Heart right ventricle (tissue), 16 donors: Measurements from ENCODE around the gene CZIB. TPM values are rescaled to one million over a fixed set of nuclear protein-coding genes. Genes with fewer than 3 reads are reported as not detected.

Experiments
- ATAC-seq, 8 donors: fragments of 200-7000 bp; cut with Tn5 transposase; one replicate each; pipeline ENCODE4 v1.9.1; 2020; ENCODE audit warnings: mild to moderate bottlenecking in 8 of 8, moderate library complexity in 8 of 8, moderate number of reproducible peaks in 1 of 8
- DNase-seq, 2 donors: peaks; one replicate each; pipeline ENCODE4 v3.0.0-alpha.2; 2020
- H3K27ac ChIP-seq, 10 donors: fragments of 200-600 bp; sonication (generic) in 2 of 10; one replicate each; pipeline versions ENCODE4 v1.5.0 to v1.8.0; 2020 to 2022; ENCODE audit warnings: mild to moderate bottlenecking in 3 of 10
- H3K27me3 ChIP-seq, 7 donors: fragments of 200-600 bp; one replicate each; pipeline ENCODE4 v1.8.0; 2021 to 2022; ENCODE audit warnings: mild to moderate bottlenecking in 2 of 7
- H3K36me3 ChIP-seq, 9 donors: fragments of 200-600 bp; sonication (generic) in 1 of 9; one replicate each; pipeline versions ENCODE4 v1.5.0 to v1.8.0; 2020 to 2022; ENCODE audit warnings: mild to moderate bottlenecking in 2 of 9
- H3K4me1 ChIP-seq, 9 donors: fragments of 200-600 bp; sonication (generic) in 1 of 9; one replicate each; pipeline versions ENCODE4 v1.5.0 to v1.8.0; 2020 to 2022; ENCODE audit warnings: mild to moderate bottlenecking in 4 of 9
- H3K4me3 ChIP-seq, 10 donors: fragments of 200-600 bp; sonication (generic) in 2 of 10; one replicate each; pipeline versions ENCODE4 v1.5.0 to v1.8.0; 2020 to 2022; ENCODE audit warnings: mild to moderate bottlenecking in 7 of 10, moderate library complexity in 2 of 10
- H3K9me3 ChIP-seq, 11 donors: fragments of 200-600 bp in 10 of 11; sonication (generic) in 2 of 11; one replicate each; pipeline versions ENCODE4 v1.5.0 to v1.8.0; 2013 to 2022; ENCODE audit warnings: mild to moderate bottlenecking in 2 of 11, control low read depth in 1 of 11, moderate library complexity in 1 of 11
- WGBS, 2 donors: extraction: QIAGEN DNeasy Blood & Tissue Kit; methylation state at CpG; one replicate each; pipeline ENCODE4 v1.1.7; 2013; ENCODE audit warnings: inconsistent platforms in 1 of 2; 5-methylcytosine and 5-hydroxymethylcytosine counted together
- intact Hi-C, 10 donors: fragments of 100-400 bp; cut with DNase I; formaldehyde crosslinking; loops; one replicate each; pipeline versions ENCODE4 v1.11.1 to v1.14.2; 2022
- polyA plus RNA-seq, 2 donors: library from polyadenylated mRNA; stranded (reverse); fragments of 200-250 nt; gene quantifications; one replicate each; pipeline ENCODE4 v1.2.3, GENCODE V29; 2013
- total RNA-seq, 10 donors: library from RNA; stranded (reverse); fragmentation: NEBNext Ultra II Directional in 3 of 10; extraction: Animal tissue kit (Norgen Biotek cat#: 25700) in 3 of 10; gene quantifications; one replicate each; pipeline versions ENCODE4 v1.2.1 to v1.2.4, GENCODE V29; 2021 to 2023
- TF ChIP-seq, protein P1 (sequence below), 9 donors: fragments of 200-600 bp; sonication (generic) in 2 of 9; IDR thresholded peaks; one replicate each; pipeline versions ENCODE4 v1.5.0 to v1.8.0; 2021 to 2022; ENCODE audit warnings: antibody characterized with exemption in 9 of 9, mild to moderate bottlenecking in 5 of 9, moderate library complexity in 1 of 9
- donor health status: Arrhythmogenic right ventricular cardiomyopathy.
- donor health status: ischemic (EF 13 %, LVEDD 7.1; RV severe dilation, severe dysfunction).
- donor health status: healthy with polysubstance abuse.
- donor health status: DM: no; HTN: yes; CAD: no.
- donor health status: DM: no; HTN: no; CAD: no.
- donor health status: ischemic (EF 25% LVEDD 6.9; RV normal size, moderate dysfunction).
- donor health status: ischemic (EF 25% LVEDD 5.7; RV mildly dilated, moderate dysfunction).
- donor health status: healthy.
- donor health status: DM: yes; HTN: yes; CAD: no.
- donor health status: Ischemic cardiomyopathy.
- donor health status: ischemic (EF 35%, LVEDD 5.7; RV mildly dilated, moderate dysfunction).
- donor health status: nonischemic (EF 11% LVEDD 7.7; RV severe dilation, severe dysfunction).
- donor health status: DM: yes; HTN: yes; CAD: no.
- donor health status: PGD.
- donor health status: ischemic (EF 29% LVEDD 5.4; RV normal size, mild dysfunction).
- donor health status: nonischemic (EF 23%, LVEDD 6.1; RV moderate dilation, normal function).

CZIB gene
- total and polyA plus RNA-seq, 12 donors, result 41.8 to 97.3 (median 50.2) TPM

DNA sequence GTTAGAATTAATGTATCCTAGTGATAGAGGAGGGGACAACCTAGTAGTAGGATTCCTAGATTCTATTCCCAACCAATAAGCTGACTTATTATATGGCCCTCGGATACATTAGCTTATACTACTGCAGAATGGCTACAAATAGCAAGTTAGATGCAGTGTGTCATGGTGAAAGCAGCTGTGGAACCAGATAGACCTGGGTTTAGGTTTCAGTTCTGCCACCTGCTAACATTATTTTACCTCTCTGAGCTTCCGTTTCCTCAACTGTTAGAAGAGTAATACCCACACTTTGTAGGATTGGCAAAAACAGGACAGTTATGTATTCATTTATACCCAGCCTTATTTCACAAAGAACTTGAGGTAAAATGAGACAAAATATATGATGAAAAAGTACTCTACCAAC, 39.5 kb upstream of the CZIB start:
- Histone ChIP-seq H3K27ac (no peak overlapping the region), H3K9me3 (no peaks in the 10 kb centered on the region), H3K4me3 (no peak overlapping the region), H3K36me3 (peaks cover 0 to 49% (median 0%) of the 10 kb centered on the region in 9 donors), H3K4me1 (peaks cover 0 to 11% (median 0%) of the 10 kb centered on the region in 9 donors), H3K27me3 (no peaks in the 10 kb centered on the region)
- DNase-seq (no peak), ATAC-seq (no peak)
- TF ChIP-seq, protein P1, sequence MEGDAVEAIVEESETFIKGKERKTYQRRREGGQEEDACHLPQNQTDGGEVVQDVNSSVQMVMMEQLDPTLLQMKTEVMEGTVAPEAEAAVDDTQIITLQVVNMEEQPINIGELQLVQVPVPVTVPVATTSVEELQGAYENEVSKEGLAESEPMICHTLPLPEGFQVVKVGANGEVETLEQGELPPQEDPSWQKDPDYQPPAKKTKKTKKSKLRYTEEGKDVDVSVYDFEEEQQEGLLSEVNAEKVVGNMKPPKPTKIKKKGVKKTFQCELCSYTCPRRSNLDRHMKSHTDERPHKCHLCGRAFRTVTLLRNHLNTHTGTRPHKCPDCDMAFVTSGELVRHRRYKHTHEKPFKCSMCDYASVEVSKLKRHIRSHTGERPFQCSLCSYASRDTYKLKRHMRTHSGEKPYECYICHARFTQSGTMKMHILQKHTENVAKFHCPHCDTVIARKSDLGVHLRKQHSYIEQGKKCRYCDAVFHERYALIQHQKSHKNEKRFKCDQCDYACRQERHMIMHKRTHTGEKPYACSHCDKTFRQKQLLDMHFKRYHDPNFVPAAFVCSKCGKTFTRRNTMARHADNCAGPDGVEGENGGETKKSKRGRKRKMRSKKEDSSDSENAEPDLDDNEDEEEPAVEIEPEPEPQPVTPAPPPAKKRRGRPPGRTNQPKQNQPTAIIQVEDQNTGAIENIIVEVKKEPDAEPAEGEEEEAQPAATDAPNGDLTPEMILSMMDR (IDR thresholded peaks at IDR 0.05), result no peak
- WGBS, 2 donors, result 90 to 97% methylated on average over 2 of the region's 2 CpGs
- intact Hi-C loops, result no loop called here

DNA sequence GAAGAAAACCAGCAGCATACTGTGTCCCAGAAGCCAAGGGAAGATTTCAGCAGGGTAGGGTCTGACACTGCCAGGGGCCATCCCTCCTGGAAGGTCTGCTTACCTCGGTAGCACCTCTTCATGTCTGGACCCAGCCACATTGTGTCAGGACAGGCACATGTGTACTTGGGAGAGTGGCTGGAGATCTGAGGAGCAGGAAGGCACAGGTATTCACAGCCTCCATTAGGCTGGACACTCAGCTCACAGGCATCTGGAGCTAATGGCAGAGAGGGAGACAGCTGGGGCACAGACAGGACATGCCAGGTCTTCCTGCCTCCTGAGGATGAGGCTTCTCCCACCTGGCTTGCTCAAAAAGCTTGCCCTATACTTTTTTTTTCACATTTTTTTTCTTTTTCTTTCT, 37.8 kb upstream of the CZIB start:
- Histone ChIP-seq H3K36me3 (peaks cover 0 to 38% (median 0%) of the 10 kb centered on the region in 9 donors), H3K27ac (no peak overlapping the region), H3K9me3 (no peaks in the 10 kb centered on the region), H3K27me3 (no peaks in the 10 kb centered on the region), H3K4me3 (no peak overlapping the region), H3K4me1 (peaks cover 0 to 11% (median 0%) of the 10 kb centered on the region in 9 donors)
- TF ChIP-seq, protein P1 (IDR thresholded peaks at IDR 0.05), result no peak
- peak in 1 of 8 donors; percentile 28 for ATAC-seq
- 83 to 87% methylated on average over 1 of the region's 1 CpG for WGBS, 2 donors
- intact Hi-C loops, result no loop called here
- no peak for DNase-seq

DNA sequence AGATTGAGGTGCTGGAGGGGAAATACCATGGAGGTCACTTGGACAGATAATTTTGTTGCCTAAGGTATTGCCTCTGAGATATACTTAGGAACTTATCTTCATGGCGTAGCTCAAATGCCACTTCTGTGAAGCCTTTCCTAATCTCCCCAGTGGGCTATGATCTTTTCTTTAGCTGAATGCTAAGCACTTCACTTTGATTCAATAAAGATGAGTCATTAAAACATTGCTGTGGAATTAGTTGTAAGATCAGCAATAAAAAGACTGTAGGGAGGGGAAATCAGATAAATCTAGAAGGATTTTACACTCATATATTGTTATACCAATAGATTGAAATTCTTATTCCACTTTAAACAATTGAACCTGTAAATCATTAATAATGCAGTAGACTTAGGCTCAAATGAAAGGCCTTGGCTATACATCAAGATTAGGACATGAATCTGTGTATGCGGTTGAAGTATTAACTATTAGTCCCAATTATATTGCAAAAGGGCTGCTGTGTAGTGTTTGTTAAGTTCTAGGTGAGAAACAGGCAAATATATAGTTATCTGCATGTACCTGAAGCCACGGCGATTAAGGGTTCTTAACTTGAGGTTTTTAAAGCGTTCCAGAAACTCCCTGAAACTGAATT, 37.1 kb upstream of the CZIB start:
- ATAC-seq (peak in 2 of 8 donors; percentile 19 to 38), DNase-seq (no peak)
- H3K27me3 ChIP-seq, result no peaks in the 10 kb centered on the region
- intact Hi-C loops, result no loop called here
- 86 to 88% methylated on average over 5 of the region's 5 CpGs for WGBS, 2 donors
- TF ChIP-seq, protein P1 (IDR thresholded peaks at IDR 0.05), result no peak
- H3K9me3 ChIP-seq, result no peaks in the 10 kb centered on the region
- H3K27ac ChIP-seq, result no peak overlapping the region
- H3K4me3 ChIP-seq, result no peak overlapping the region
- peaks cover 0 to 33% (median 0%) of the 10 kb centered on the region in 9 donors for H3K36me3 ChIP-seq
- peaks cover 0 to 11% (median 0%) of the 10 kb centered on the region in 9 donors for H3K4me1 ChIP-seq

DNA sequence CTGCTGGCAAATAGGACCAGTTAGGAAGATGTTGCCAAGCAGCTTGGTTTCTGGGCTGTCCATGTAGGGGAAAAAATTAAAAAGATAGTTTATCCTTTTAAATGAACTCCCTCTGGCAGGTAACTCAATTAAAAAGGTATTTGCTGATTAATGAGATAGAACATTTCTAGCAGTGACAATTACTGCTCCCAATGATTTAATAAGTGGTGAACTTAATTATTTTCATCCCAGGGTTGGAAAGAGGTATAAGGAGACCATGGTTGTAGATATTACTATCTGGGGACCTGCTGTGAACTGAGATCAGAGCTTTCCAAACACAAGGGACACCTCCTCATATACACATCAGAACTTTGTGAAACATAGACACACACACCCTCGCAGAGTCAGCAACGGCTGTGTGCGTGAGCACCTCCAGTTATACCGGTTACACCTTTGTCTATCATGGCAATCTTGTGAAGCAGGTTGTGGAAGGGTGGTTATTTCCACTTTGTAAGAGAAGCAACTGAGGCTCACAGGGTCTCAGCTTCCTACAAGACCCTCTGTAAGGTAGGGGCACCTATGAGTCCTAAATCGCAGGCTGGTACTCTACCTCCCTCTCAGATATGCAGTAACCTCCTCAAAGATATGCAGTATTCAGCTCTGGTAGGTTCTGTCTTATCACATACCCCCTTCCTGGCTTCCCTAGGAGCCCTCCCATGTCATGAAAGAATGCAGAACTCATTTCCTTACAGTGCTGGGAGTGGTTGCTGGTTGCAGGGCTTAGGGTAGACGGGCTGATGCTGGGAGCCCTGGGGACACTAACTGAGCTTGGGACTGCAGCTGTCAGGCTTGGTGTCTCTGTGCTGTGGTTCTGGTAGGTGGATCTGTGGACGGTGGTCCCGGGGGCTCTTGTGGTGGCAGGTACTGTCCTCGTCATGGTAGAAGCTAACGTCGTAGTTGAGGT, 36.3 kb upstream of the CZIB start:
- ATAC-seq, result peak in 3 of 8 donors; percentile 34 to 51 (median 43)
- Histone ChIP-seq H3K27ac (no peak overlapping the region), H3K4me1 (peaks cover 0 to 11% (median 0%) of the 10 kb centered on the region in 9 donors), H3K9me3 (no peaks in the 10 kb centered on the region), H3K27me3 (no peaks in the 10 kb centered on the region), H3K36me3 (peaks cover 0 to 31% (median 0%) of the 10 kb centered on the region in 9 donors), H3K4me3 (no peak overlapping the region)
- TF ChIP-seq, protein P1 (IDR thresholded peaks at IDR 0.05), result no peak
- intact Hi-C loops, result no loop called here
- DNase-seq, result no peak
- 62 to 66% methylated on average over 11 of the region's 11 CpGs for WGBS, 2 donors
